Smooth muscle cell of bladder (primary cell): ENCODE data around the gene FHAD1. TPM values are rescaled to one million over a fixed set of nuclear protein-coding genes. Genes with fewer than 3 reads are reported as not detected.

Source experiments
- total RNA-seq: library from RNA; depleted of rRNA; stranded (reverse); fragments of >200 nt; gene quantifications from 2 replicates; pipeline ENCODE4 v1.2.3, GENCODE V29; 2014

Gene FHAD1
- 0.83 and 1.1 TPM in 2 replicates for total RNA-seq

GRCh38 chr1:15246960-15247614, at the start of gene FHAD1:
Gene FHAD1, plus strand, starts transcription at chr1:15247223. Its CDS starts 4,562 bp downstream, at chr1:15251785.

DNA sequence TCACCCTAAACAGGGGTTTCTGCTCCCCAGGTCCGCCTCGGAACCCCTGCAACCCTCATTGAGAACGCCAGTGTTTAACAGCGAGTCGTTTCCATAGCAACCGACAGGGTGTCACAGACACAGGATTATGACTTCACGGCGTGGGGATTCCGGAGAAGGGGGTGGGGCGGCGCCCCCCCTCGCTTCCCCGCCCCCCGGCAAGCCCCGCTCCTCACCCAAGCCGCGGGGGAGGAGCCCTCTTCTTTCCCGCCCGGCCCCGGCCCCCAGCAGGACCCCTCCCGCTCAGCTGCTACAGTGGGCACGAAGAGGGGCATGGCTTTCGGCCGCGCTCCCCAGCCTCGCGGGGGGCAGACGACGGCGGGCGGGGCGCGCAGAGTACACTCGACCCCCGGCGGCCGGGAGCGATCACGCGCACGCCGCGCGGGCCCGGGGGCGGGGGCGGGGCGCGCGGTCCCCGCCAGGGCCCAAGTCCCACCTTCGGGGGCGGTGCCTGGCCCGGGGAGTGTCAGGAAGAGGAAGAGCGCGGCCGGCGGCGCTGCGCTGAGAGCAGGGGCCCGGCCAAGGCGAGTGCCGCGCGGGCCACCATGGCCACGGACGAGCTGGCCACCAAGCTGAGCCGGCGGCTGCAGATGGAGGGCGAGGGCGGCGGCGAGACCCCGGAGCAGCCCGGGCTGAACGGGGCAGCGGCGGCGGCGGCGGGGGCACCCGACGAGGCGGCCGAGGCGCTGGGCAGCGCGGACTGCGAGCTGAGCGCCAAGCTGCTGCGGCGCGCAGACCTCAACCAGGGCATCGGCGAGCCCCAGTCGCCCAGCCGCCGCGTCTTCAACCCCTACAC, 162.6 kb downstream of the FHAD1 start, which contains the start of gene EFHD2:
Gene EFHD2, plus strand, starts transcription at position 501 of the 835 bp plus-strand sequence. Its CDS starts 84 bp downstream, at position 585.

Other genes starting within 250 kb of the FHAD1 start
- gene TMEM51, start 93.5 kb upstream of the FHAD1 start, total RNA-seq: 6.8 and 8.8 TPM in 2 replicates
- gene EFHD2, start 162.7 kb downstream of the FHAD1 start, total RNA-seq: 18.5 and 19.0 TPM in 2 replicates
- gene CTRC, start 191.2 kb downstream of the FHAD1 start, total RNA-seq: not detected in 2 replicates
- gene CELA2A, start 209.5 kb downstream of the FHAD1 start, total RNA-seq: 0.14 and 0.37 TPM in 2 replicates
- 0.18 and 0.28 TPM in 2 replicates for gene CELA2B, start 228.9 kb downstream of the FHAD1 start, total RNA-seq